ENCODE data around the gene NEDD9.

DNA sequence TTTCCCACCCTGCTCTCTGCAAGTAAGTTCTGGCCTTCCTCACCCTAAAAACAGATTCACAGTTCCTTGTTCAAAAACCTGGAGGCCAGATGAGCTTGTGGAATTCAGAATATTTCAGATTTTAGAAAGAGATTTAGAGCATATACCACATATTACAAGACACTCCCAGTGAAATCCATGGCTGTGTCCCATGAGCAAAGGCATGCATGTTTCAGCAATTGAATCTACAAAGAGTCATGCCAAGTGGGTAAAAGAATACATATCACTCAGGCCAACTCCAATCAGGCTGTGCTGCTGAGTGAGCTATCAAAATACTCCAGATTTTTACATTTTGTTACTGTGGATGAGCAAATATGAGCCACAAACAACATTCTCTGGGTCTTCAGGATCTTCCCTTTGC is 10.2 kb upstream of the NEDD9 start:
- TF ChIP-seq, protein P1, sequence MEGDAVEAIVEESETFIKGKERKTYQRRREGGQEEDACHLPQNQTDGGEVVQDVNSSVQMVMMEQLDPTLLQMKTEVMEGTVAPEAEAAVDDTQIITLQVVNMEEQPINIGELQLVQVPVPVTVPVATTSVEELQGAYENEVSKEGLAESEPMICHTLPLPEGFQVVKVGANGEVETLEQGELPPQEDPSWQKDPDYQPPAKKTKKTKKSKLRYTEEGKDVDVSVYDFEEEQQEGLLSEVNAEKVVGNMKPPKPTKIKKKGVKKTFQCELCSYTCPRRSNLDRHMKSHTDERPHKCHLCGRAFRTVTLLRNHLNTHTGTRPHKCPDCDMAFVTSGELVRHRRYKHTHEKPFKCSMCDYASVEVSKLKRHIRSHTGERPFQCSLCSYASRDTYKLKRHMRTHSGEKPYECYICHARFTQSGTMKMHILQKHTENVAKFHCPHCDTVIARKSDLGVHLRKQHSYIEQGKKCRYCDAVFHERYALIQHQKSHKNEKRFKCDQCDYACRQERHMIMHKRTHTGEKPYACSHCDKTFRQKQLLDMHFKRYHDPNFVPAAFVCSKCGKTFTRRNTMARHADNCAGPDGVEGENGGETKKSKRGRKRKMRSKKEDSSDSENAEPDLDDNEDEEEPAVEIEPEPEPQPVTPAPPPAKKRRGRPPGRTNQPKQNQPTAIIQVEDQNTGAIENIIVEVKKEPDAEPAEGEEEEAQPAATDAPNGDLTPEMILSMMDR (IDR thresholded peaks at IDR 0.05; ENCODE audit: low read depth, low read length, missing input control), result no peak
- TF ChIP-seq FOXA1 (IDR thresholded peaks at IDR 0.05) (no peak), JUND (IDR thresholded peaks at IDR 0.05) (no peak), EGR1 (IDR thresholded peaks at IDR 0.05; ENCODE audit: low read depth in 2 of 2) (no peak), GABPA (IDR thresholded peaks at IDR 0.05 in 1 of 2, conservative IDR thresholded peaks at IDR 0.05 in 1 of 2) (no peak), RXRA (IDR thresholded peaks at IDR 0.05) (no peak), HNF4A (conservative IDR thresholded peaks at IDR 0.05) (no peak), FOXA2 (IDR thresholded peaks at IDR 0.05) (no peak)
- TF ChIP-seq, protein P2, sequence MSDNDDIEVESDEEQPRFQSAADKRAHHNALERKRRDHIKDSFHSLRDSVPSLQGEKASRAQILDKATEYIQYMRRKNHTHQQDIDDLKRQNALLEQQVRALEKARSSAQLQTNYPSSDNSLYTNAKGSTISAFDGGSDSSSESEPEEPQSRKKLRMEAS (IDR thresholded peaks at IDR 0.05), result no peak
- TF ChIP-seq, protein P3, sequence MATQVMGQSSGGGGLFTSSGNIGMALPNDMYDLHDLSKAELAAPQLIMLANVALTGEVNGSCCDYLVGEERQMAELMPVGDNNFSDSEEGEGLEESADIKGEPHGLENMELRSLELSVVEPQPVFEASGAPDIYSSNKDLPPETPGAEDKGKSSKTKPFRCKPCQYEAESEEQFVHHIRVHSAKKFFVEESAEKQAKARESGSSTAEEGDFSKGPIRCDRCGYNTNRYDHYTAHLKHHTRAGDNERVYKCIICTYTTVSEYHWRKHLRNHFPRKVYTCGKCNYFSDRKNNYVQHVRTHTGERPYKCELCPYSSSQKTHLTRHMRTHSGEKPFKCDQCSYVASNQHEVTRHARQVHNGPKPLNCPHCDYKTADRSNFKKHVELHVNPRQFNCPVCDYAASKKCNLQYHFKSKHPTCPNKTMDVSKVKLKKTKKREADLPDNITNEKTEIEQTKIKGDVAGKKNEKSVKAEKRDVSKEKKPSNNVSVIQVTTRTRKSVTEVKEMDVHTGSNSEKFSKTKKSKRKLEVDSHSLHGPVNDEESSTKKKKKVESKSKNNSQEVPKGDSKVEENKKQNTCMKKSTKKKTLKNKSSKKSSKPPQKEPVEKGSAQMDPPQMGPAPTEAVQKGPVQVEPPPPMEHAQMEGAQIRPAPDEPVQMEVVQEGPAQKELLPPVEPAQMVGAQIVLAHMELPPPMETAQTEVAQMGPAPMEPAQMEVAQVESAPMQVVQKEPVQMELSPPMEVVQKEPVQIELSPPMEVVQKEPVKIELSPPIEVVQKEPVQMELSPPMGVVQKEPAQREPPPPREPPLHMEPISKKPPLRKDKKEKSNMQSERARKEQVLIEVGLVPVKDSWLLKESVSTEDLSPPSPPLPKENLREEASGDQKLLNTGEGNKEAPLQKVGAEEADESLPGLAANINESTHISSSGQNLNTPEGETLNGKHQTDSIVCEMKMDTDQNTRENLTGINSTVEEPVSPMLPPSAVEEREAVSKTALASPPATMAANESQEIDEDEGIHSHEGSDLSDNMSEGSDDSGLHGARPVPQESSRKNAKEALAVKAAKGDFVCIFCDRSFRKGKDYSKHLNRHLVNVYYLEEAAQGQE (IDR thresholded peaks at IDR 0.05), result no peak

Measured in liver (tissue), 3 donors.